MM.1S (cell line): ENCODE results near the gene YPEL4.

Source experiments
- EZH2 ChIP-seq: fragments of 300-600 bp; sonication (generic); optimal IDR thresholded peaks from 2 replicates; pipeline ENCODE3; 2017; ENCODE audit warnings: low read depth, mild to moderate bottlenecking, antibody characterized with exemption, low read length, mixed read lengths
- EZH2phosphoT487 ChIP-seq: fragments of 300-600 bp; sonication (generic); IDR thresholded peaks from 2 replicates; pipeline ENCODE4 v1.6.1; 2018; ENCODE audit warnings: antibody characterized with exemption, low read length
- TF ChIP-seq, protein P1 (sequence below): fragments of 300-600 bp; sonication (generic); IDR thresholded peaks from 2 replicates; pipeline ENCODE4 v1.5.1; 2016; ENCODE audit warnings: antibody characterized with exemption, low read length, mixed read lengths

DNA sequence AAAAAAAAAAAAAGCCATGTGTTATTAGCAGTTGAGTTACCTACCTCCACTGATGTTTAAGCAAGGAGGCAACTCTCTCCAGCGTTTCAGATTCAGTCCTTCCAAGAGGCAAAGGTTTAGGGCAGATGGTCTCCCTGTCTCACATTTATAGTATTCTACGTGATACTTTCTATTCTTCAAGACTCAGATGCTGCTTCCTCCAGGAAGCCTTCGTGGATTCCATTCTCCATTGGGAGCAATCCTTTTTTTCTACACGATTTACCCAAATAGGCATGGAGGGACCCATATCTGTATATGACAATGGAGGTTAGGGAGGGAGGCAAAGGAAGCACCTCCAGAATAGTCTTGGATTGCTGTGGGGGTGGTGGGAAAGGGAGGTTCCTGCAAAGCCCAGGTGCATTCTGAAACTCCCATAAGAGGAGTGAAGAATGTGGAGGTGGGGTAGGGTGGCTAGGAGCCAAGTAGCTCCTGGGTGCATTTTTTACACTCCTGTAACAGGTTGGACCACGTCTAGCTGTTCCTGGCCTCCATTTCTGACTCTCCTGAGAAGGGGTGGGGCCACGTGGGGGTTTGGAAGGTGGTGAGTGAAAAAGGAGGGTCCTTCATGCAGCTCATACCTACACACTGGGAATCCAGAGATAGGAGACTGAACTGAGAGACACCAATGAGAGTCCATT, 16.2 kb downstream of the YPEL4 start:
- TF ChIP-seq, protein P1, sequence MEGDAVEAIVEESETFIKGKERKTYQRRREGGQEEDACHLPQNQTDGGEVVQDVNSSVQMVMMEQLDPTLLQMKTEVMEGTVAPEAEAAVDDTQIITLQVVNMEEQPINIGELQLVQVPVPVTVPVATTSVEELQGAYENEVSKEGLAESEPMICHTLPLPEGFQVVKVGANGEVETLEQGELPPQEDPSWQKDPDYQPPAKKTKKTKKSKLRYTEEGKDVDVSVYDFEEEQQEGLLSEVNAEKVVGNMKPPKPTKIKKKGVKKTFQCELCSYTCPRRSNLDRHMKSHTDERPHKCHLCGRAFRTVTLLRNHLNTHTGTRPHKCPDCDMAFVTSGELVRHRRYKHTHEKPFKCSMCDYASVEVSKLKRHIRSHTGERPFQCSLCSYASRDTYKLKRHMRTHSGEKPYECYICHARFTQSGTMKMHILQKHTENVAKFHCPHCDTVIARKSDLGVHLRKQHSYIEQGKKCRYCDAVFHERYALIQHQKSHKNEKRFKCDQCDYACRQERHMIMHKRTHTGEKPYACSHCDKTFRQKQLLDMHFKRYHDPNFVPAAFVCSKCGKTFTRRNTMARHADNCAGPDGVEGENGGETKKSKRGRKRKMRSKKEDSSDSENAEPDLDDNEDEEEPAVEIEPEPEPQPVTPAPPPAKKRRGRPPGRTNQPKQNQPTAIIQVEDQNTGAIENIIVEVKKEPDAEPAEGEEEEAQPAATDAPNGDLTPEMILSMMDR: no peak
- TF ChIP-seq EZH2phosphoT487 (no peak), EZH2 (no peak)
